Prostate gland (tissue), 2 donors: Measurements from ENCODE around the gene SLC13A4. TPM values are rescaled to one million over a fixed set of nuclear protein-coding genes. Genes with fewer than 3 reads are reported as not detected.

Experiments
- DNase-seq: peaks from one replicate; pipeline ENCODE4 v3.0.0-alpha.2; 2019; ENCODE audit warnings: low spot score
- H3K27ac ChIP-seq, 2 donors: fragments of 200-600 bp; sonication (generic); 2 replicates each; pipeline ENCODE4 v1.5.1; 2017 to 2019
- H3K27me3 ChIP-seq: fragments of 200-600 bp; sonication (generic); replicated peaks from 2 replicates; pipeline ENCODE4 v1.5.1; 2019; ENCODE audit not compliant: insufficient read depth
- H3K36me3 ChIP-seq, 2 donors: fragments of 200-600 bp; sonication (generic); 1 replicate in 1 of 2; 2 replicates in 1 of 2; pipeline versions ENCODE4 v1.5.1 to v1.8.1; 2017 to 2019
- H3K4me1 ChIP-seq: fragments of 200-600 bp; sonication (generic); replicated peaks from 2 replicates; pipeline ENCODE4 v1.5.1; 2019
- H3K4me3 ChIP-seq, 2 donors: fragments of 200-600 bp; sonication (generic); 2 replicates each; pipeline ENCODE4 v1.5.1; 2017 to 2019
- H3K9me3 ChIP-seq: fragments of 200-600 bp; sonication (generic); 2 replicates; pipeline ENCODE4 v1.5.1; 2017
- POLR2A ChIP-seq: fragments of 450-650 bp; IDR thresholded peaks from one replicate; pipeline ENCODE4 v1.6.1; 2016; ENCODE audit warnings: antibody characterized with exemption, mild to moderate bottlenecking
- POLR2AphosphoS5 ChIP-seq: sonication (generic); formaldehyde crosslinking; IDR thresholded peaks from one replicate; pipeline ENCODE4 v1.6.1; 2017; ENCODE audit warnings: antibody characterized with exemption
- WGBS: methylation state at CpG from one replicate; pipeline ENCODE4 v1.1.5; 2018; 5-methylcytosine and 5-hydroxymethylcytosine counted together
- intact Hi-C: fragments of 100-400 bp; cut with DNase I; formaldehyde crosslinking; loops from one replicate; pipeline ENCODE4 v1.14.2; 2022
- total RNA-seq, 2 donors: library from RNA; depleted of rRNA; stranded (reverse); fragments of >200 nt; gene quantifications; one replicate each; pipeline ENCODE4 v1.1.0, GENCODE V29; 2016
- TF ChIP-seq, protein P1 (sequence below), 4 experiments: fragments of 200-600 bp in 2 of 4; fragments of 450-650 bp in 2 of 4; sonication (generic) in 2 of 4; IDR thresholded peaks; 1 replicate in 3 of 4; 2 replicates in 1 of 4; pipeline ENCODE4 v1.5.1; 2016 to 2019; ENCODE audit warnings: antibody characterized with exemption in 4 of 4, mild to moderate bottlenecking in 2 of 4, moderate library complexity in 2 of 4

The SLC13A4 gene
- total RNA-seq, 2 donors from 2014 or later = 9.4 TPM; not detected in 1

DNA sequence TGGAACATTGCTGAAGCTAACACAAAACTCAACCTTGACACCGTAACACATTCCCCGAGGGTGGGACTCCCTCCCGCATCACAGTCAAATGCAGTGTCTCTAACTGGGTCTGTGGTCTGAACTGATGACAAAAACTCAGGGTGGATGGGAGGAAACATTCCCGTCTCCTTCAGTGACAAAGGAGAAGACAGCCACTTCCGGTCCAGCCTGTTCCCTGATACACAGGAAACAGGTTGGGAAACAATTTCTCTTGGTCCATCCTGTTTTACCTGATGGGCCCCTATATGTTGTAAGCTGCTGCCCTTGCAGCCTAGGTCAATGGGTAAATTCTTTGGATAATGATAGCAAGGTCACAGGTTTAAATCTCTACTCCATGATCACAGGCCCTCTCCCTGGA is 20.4 kb downstream of the SLC13A4 start:
- no peaks in the 10 kb centered on the region for H3K27me3 ChIP-seq
- no peaks in the 10 kb centered on the region for H3K9me3 ChIP-seq
- 74% methylated on average over 5 of the region's 5 CpGs for WGBS
- H3K36me3 ChIP-seq = no peaks in the 10 kb centered on the region
- H3K4me3 ChIP-seq = no peak overlapping the region
- intact Hi-C loops = no loop called here
- TF ChIP-seq POLR2AphosphoS5 (no peak), POLR2A (no peak)
- TF ChIP-seq, protein P1, sequence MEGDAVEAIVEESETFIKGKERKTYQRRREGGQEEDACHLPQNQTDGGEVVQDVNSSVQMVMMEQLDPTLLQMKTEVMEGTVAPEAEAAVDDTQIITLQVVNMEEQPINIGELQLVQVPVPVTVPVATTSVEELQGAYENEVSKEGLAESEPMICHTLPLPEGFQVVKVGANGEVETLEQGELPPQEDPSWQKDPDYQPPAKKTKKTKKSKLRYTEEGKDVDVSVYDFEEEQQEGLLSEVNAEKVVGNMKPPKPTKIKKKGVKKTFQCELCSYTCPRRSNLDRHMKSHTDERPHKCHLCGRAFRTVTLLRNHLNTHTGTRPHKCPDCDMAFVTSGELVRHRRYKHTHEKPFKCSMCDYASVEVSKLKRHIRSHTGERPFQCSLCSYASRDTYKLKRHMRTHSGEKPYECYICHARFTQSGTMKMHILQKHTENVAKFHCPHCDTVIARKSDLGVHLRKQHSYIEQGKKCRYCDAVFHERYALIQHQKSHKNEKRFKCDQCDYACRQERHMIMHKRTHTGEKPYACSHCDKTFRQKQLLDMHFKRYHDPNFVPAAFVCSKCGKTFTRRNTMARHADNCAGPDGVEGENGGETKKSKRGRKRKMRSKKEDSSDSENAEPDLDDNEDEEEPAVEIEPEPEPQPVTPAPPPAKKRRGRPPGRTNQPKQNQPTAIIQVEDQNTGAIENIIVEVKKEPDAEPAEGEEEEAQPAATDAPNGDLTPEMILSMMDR (IDR thresholded peaks at IDR 0.05) = no peak
- DNase-seq = no peak
- no peaks in the 10 kb centered on the region for H3K4me1 ChIP-seq
- no peak overlapping the region for H3K27ac ChIP-seq

DNA sequence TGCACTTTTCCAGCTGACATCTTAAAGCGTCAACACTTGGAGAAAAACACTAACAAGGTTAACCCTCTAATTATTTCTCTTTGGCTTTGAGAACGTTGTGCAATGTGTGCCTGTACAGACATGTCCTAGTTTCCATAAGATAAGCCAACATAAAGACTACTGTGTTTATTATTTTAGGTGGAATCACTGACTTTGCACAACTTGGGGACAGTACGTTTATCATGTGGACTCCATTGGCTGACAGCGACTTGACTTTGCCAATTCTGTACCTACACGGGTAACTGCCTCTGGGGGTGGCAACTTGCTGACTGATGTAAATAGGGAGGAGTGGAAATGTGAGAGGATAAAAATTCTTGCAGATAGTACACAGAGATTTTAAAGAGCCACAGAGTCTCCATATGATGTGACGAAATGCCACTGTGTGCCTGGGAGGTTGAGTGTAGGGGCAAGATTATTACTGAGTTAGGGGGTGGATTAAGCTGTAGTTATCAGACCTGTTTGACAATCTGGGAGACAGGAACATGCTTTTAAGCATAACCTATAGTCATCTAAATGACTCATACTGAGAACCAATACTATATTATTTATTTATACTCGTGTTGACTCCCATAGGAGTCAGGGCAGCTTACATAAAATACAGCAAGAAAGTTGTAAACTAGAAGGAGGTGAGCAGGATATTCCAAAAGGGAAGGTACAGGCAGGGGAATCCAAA is 21.0 kb downstream of the SLC13A4 start:
- H3K36me3 ChIP-seq = no peaks in the 10 kb centered on the region
- H3K4me3 ChIP-seq = no peak overlapping the region
- no peaks in the 10 kb centered on the region for H3K27me3 ChIP-seq
- DNase-seq = no peak
- TF ChIP-seq POLR2A (no peak), POLR2AphosphoS5 (no peak)
- TF ChIP-seq, protein P1 (IDR thresholded peaks at IDR 0.05) = no peak
- WGBS = 48% methylated on average over 7 of the region's 7 CpGs
- no peak overlapping the region for H3K27ac ChIP-seq
- H3K4me1 ChIP-seq = no peaks in the 10 kb centered on the region
- no peaks in the 10 kb centered on the region for H3K9me3 ChIP-seq
- intact Hi-C loops = no loop called here

DNA sequence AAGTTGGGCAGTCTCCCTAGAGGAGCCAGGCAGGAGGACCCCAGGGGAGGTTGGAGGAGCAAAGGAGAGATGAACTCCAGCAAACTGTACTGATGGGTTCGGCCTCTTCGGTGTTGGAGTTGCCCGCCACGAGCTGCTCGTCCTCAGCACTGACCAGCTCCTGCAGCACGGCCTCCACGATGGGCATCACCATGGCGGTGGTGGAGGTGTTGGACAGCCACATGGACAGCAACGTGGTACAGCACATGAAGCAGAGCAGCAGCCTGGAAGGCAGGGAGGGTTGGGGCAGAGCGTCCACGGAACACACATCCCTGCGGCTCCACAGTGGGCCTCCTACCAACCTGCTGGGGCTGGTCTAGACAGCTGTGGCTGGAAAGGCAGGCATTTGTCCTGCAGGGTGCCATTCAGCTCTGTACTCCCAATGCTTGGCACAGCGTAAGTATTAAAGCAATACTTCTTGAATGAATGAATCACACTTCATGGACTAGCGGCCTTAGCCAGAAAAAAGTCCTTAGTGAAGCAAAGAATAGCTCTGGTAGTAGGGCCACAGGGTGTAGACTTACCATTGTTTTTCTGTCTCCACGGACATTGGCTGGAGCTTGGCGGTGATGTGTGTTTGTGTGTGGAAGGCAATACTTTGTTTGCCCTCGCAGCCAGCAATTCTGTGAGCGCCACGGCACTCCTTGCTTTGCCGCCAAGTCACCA is 21.8 kb downstream of the SLC13A4 start:
- no peak overlapping the region for H3K4me3 ChIP-seq
- no peaks in the 10 kb centered on the region for H3K36me3 ChIP-seq
- H3K4me1 ChIP-seq = no peaks in the 10 kb centered on the region
- H3K27me3 ChIP-seq = no peaks in the 10 kb centered on the region
- intact Hi-C loops = no loop called here
- no peak overlapping the region for H3K27ac ChIP-seq
- H3K9me3 ChIP-seq = no peaks in the 10 kb centered on the region
- WGBS = 75% methylated on average over 17 of the region's 20 CpGs
- DNase-seq = no peak
- TF ChIP-seq POLR2A (no peak), POLR2AphosphoS5 (no peak)
- TF ChIP-seq, protein P1 (IDR thresholded peaks at IDR 0.05) = no peak

DNA sequence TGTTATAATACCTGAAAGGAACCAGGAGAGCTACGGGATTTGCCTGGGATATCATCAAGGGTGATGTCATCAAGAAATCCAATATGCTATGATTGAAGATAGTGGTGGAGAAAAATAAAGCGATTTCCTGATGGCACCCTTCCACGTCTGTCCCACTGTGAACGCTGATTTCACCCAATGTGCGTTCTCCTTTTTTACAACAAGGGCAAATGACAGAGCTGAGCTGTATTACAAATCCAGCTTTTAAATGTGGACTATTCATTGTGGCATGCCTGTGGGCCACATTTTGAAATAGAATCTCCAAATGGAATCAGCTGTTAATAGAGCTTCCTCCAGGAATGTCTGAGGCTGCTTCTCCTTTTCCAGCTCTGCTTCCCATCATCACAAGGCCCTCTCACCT is 23.3 kb downstream of the SLC13A4 start:
- intact Hi-C loops = no loop called here
- Histone ChIP-seq H3K36me3 (no peaks in the 10 kb centered on the region), H3K4me1 (no peaks in the 10 kb centered on the region), H3K4me3 (no peak overlapping the region), H3K9me3 (no peaks in the 10 kb centered on the region), H3K27me3 (no peaks in the 10 kb centered on the region), H3K27ac (no peak overlapping the region)
- WGBS = 58% methylated on average over 5 of the region's 5 CpGs
- DNase-seq = no peak
- TF ChIP-seq, protein P1 (IDR thresholded peaks at IDR 0.05) = no peak

DNA sequence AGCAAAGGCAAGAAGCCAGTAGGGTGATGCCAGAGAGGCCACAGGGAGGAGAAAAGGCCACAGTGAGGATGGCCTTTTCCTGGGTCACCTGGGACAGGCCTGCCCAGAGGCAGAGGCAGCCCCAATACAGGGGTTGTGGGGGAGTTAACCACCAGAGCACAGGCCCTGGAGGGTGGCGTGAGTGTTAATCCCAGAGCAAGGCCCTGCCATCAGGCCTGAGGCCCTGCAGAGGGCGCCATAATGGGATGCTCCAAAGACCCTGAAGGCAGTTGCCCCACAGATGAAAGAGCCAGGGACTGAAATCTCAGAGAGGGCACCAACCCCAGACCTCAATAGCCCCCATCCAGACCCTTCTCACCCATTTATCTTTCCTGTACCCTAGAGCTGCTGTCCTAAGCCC is 23.9 kb downstream of the SLC13A4 start:
- Histone ChIP-seq H3K9me3 (no peaks in the 10 kb centered on the region), H3K27ac (no peak overlapping the region), H3K4me3 (no peak overlapping the region), H3K36me3 (no peaks in the 10 kb centered on the region), H3K4me1 (no peaks in the 10 kb centered on the region), H3K27me3 (no peaks in the 10 kb centered on the region)
- no peak for DNase-seq
- no peak for TF ChIP-seq POLR2A
- TF ChIP-seq, protein P1 (IDR thresholded peaks at IDR 0.05) = no peak
- no peak for TF ChIP-seq POLR2AphosphoS5
- WGBS = 51% methylated on average over 2 of the region's 2 CpGs
- intact Hi-C loops = no loop called here
